ENCODE data around the gene MPO.

MPO gene

GRCh38 chr17:58320570-58321323 is 40.0 kb upstream of the MPO start:
- no CpG with 5 or more reads among the region's 9 CpGs for WGBS, 2 donors (ENCODE audit: extremely low coverage in 2 of 2, insufficient read length in 2 of 2, insufficient replicate concordance in 1 of 2)
- no peaks in the 10 kb centered on the region for H3K9me3 ChIP-seq (replicated peaks in 1 of 2; ENCODE audit: control insufficient read depth in 2 of 2, insufficient read depth in 1 of 2, low read depth in 1 of 2, low read length in 2 of 2)
- H3K27ac ChIP-seq (replicated peaks; ENCODE audit: low read length) = no peak overlapping the region
- H3K79me1 ChIP-seq (ENCODE audit: low read depth, low read length) = no peaks in the 10 kb centered on the region
- H2BK12ac ChIP-seq (ENCODE audit: low read length) = no peak overlapping the region
- H4K8ac ChIP-seq (ENCODE audit: low read depth, low read length) = no peak overlapping the region
- H3K4me1 ChIP-seq (ENCODE audit: control insufficient read depth in 2 of 2, insufficient read depth in 1 of 2, low read depth in 1 of 2, low read length in 2 of 2) = peaks cover 0 to 16% of the 10 kb centered on the region in 2 donors
- H4K91ac ChIP-seq (ENCODE audit: low read depth, low read length, poor library complexity) = no peak overlapping the region
- H3K27me3 ChIP-seq (ENCODE audit: control insufficient read depth in 3 of 3, insufficient read depth in 3 of 3, low read depth in 1 of 3, low read length in 3 of 3) = peaks cover 0 to 21% (median 0%) of the 10 kb centered on the region in 3 experiments
- no peak overlapping the region for H3K18ac ChIP-seq (ENCODE audit: low read length)
- H3K23ac ChIP-seq (ENCODE audit: low read depth, low read length, poor library complexity) = no peak overlapping the region
- no peak overlapping the region for H2BK120ac ChIP-seq (ENCODE audit: low read depth, low read length)
- H2BK5ac ChIP-seq (ENCODE audit: low read length) = no peak overlapping the region
- no peak overlapping the region for H3K4ac ChIP-seq (ENCODE audit: low read length)
- no peak overlapping the region for H2BK15ac ChIP-seq (ENCODE audit: low read length)
- H3K4me2 ChIP-seq (ENCODE audit: insufficient read depth, low read length, poor library complexity, severe bottlenecking) = no peak overlapping the region
- peaks cover 0 to 10% of the 10 kb centered on the region in 2 donors for H3K36me3 ChIP-seq (replicated peaks in 1 of 2; ENCODE audit: control insufficient read depth in 2 of 2, insufficient read depth in 2 of 2, low read length in 2 of 2)
- DNase-seq (ENCODE audit: low spot score) = no peak
- H2AK5ac ChIP-seq (ENCODE audit: low read depth, low read length) = no peak overlapping the region
- H3K4me3 ChIP-seq (ENCODE audit: low read length in 2 of 2) = no peak overlapping the region
- no peak overlapping the region for H3K14ac ChIP-seq (ENCODE audit: low read length)
- H3K9ac ChIP-seq (ENCODE audit: low read depth, low read length, poor library complexity) = no peak overlapping the region
- no peak overlapping the region for H2AFZ ChIP-seq (ENCODE audit: low read length)

GRCh38 chr17:58320163-58320558 is 39.4 kb upstream of the MPO start:
- Histone ChIP-seq H3K4me2 (ENCODE audit: insufficient read depth, low read length, poor library complexity, severe bottlenecking) (no peak overlapping the region), H3K9ac (ENCODE audit: low read depth, low read length, poor library complexity) (no peak overlapping the region), H2BK5ac (ENCODE audit: low read length) (no peak overlapping the region), H4K91ac (ENCODE audit: low read depth, low read length, poor library complexity) (no peak overlapping the region), H3K4me1 (ENCODE audit: control insufficient read depth in 2 of 2, insufficient read depth in 1 of 2, low read depth in 1 of 2, low read length in 2 of 2) (peaks cover 0 to 11% of the 10 kb centered on the region in 2 donors), H2AFZ (ENCODE audit: low read length) (no peak overlapping the region), H3K36me3 (replicated peaks in 1 of 2; ENCODE audit: control insufficient read depth in 2 of 2, insufficient read depth in 2 of 2, low read length in 2 of 2) (peaks cover 0 to 12% of the 10 kb centered on the region in 2 donors), H2AK5ac (ENCODE audit: low read depth, low read length) (no peak overlapping the region), H3K18ac (ENCODE audit: low read length) (no peak overlapping the region), H3K79me1 (ENCODE audit: low read depth, low read length) (no peaks in the 10 kb centered on the region), H3K4ac (ENCODE audit: low read length) (no peak overlapping the region), H3K9me3 (replicated peaks in 1 of 2; ENCODE audit: control insufficient read depth in 2 of 2, insufficient read depth in 1 of 2, low read depth in 1 of 2, low read length in 2 of 2) (no peaks in the 10 kb centered on the region), H3K27ac (replicated peaks; ENCODE audit: low read length) (no peak overlapping the region), H3K4me3 (ENCODE audit: low read length in 2 of 2) (no peak overlapping the region), H2BK12ac (ENCODE audit: low read length) (no peak overlapping the region), H2BK15ac (ENCODE audit: low read length) (no peak overlapping the region), H3K27me3 (ENCODE audit: control insufficient read depth in 3 of 3, insufficient read depth in 3 of 3, low read depth in 1 of 3, low read length in 3 of 3) (peaks cover 0 to 17% (median 0%) of the 10 kb centered on the region in 3 experiments), H4K8ac (ENCODE audit: low read depth, low read length) (no peak overlapping the region), H2BK120ac (ENCODE audit: low read depth, low read length) (no peak overlapping the region), H3K23ac (ENCODE audit: low read depth, low read length, poor library complexity) (no peak overlapping the region), H3K14ac (ENCODE audit: low read length) (no peak overlapping the region)
- no peak for DNase-seq (ENCODE audit: low spot score)
- no CpG with 5 or more reads among the region's 7 CpGs for WGBS, 2 donors (ENCODE audit: extremely low coverage in 2 of 2, insufficient read length in 2 of 2, insufficient replicate concordance in 1 of 2)

- Histone ChIP-seq H2BK5ac (ENCODE audit: low read length) (no peak overlapping the region), H3K18ac (ENCODE audit: low read length) (no peak overlapping the region), H2BK12ac (ENCODE audit: low read length) (no peak overlapping the region), H2AFZ (ENCODE audit: low read length) (no peak overlapping the region), H2AK5ac (ENCODE audit: low read depth, low read length) (no peak overlapping the region), H3K9me3 (replicated peaks in 1 of 2; ENCODE audit: control insufficient read depth in 2 of 2, insufficient read depth in 1 of 2, low read depth in 1 of 2, low read length in 2 of 2) (no peaks in the 10 kb centered on the region), H3K36me3 (replicated peaks in 1 of 2; ENCODE audit: control insufficient read depth in 2 of 2, insufficient read depth in 2 of 2, low read length in 2 of 2) (peaks cover 0 to 12% of the 10 kb centered on the region in 2 donors), H3K23ac (ENCODE audit: low read depth, low read length, poor library complexity) (peak overlapping the region; percentile 44), H3K9ac (ENCODE audit: low read depth, low read length, poor library complexity) (no peak overlapping the region), H2BK15ac (ENCODE audit: low read length) (peak overlapping the region; percentile 39), H3K14ac (ENCODE audit: low read length) (no peak overlapping the region), H4K91ac (ENCODE audit: low read depth, low read length, poor library complexity) (no peak overlapping the region), H2BK120ac (ENCODE audit: low read depth, low read length) (no peak overlapping the region), H3K4ac (ENCODE audit: low read length) (no peak overlapping the region), H3K4me1 (ENCODE audit: control insufficient read depth in 2 of 2, insufficient read depth in 1 of 2, low read depth in 1 of 2, low read length in 2 of 2) (peaks cover 0 to 6% of the 10 kb centered on the region in 2 donors), H4K8ac (ENCODE audit: low read depth, low read length) (peak overlapping the region; percentile 74), H3K27me3 (ENCODE audit: control insufficient read depth in 3 of 3, insufficient read depth in 3 of 3, low read depth in 1 of 3, low read length in 3 of 3) (peaks cover 0 to 12% (median 0%) of the 10 kb centered on the region in 3 experiments), H3K27ac (replicated peaks; ENCODE audit: low read length) (no peak overlapping the region), H3K4me3 (ENCODE audit: low read length in 2 of 2) (no peak overlapping the region), H3K79me1 (ENCODE audit: low read depth, low read length) (no peaks in the 10 kb centered on the region), H3K4me2 (ENCODE audit: insufficient read depth, low read length, poor library complexity, severe bottlenecking) (no peak overlapping the region)
- WGBS, 2 donors (ENCODE audit: extremely low coverage in 2 of 2, insufficient read length in 2 of 2, insufficient replicate concordance in 1 of 2) = no CpG with 5 or more reads among the region's 25 CpGs
- DNase-seq (ENCODE audit: low spot score) = no peak
Observed at GRCh38 chr17:58319173-58320162, 38.7 kb upstream of the MPO start.

All from neuronal stem cell (in vitro differentiated cells).